ENCODE data around the gene SIM2. TPM values are rescaled to one million over a fixed set of nuclear protein-coding genes. Genes with fewer than 3 reads are reported as not detected.
A peak's percentile ranks its signal among the peaks of the same experiment; 100 is the strongest.

Gene SIM2
- total RNA-seq, 1 experiment from 2014 or later: not detected

- H2BK5ac ChIP-seq (ENCODE audit: insufficient read length, low read length): no peak overlapping the region
- H3K23me2 ChIP-seq (ENCODE audit: insufficient read length, low read depth, low read length, poor library complexity, severe bottlenecking): peaks cover 10% of the 10 kb centered on the region
- Mint-ChIP-seq H3K27me3 (ENCODE audit: low read depth) (peaks cover 100% of the 10 kb centered on the region), H3K4me3 (peak overlapping the region; percentile 47 to 80), H3K27ac (no peak overlapping the region; a peak in 1 of 7 replicates), H3K9me3 (peaks cover 4% of the 10 kb centered on the region in 2 experiments; a peak in 3 of 5 replicates), H3K36me3 (ENCODE audit: insufficient read depth in 1 of 3, low read depth in 3 of 3) (peaks cover 0 to 4% (median 1%) of the 10 kb centered on the region in 3 experiments; a peak in 3 of 7 replicates), H3K4me1 (peaks cover 33 to 37% of the 10 kb centered on the region in 2 experiments)
- H3T11ph ChIP-seq (ENCODE audit: low read length): no peak overlapping the region
- no peak for DNase-seq
- no peak overlapping the region for H2BK20ac ChIP-seq (ENCODE audit: low read depth, low read length, poor library complexity, severe bottlenecking)
- H2BK12ac ChIP-seq (ENCODE audit: insufficient read length, low read depth, low read length): no peak overlapping the region
- H3K27ac ChIP-seq (ENCODE audit: insufficient read length, low read depth, low read length): no peak overlapping the region
- H2BK120ac ChIP-seq (ENCODE audit: low read depth, low read length, poor library complexity, severe bottlenecking): no peak overlapping the region
- no peaks in the 10 kb centered on the region for H3K79me2 ChIP-seq (ENCODE audit: insufficient read depth, low read length)
- H4K20me1 ChIP-seq (ENCODE audit: control insufficient read depth, insufficient read depth, insufficient read length): peaks cover 2% of the 10 kb centered on the region
- H4K5ac ChIP-seq (ENCODE audit: insufficient read length, low read depth, low read length): no peak overlapping the region
- peaks cover 44% of the 10 kb centered on the region for H3K27me3 ChIP-seq (ENCODE audit: insufficient read depth, low read length)
- H3K9ac ChIP-seq (ENCODE audit: extremely low read depth, insufficient read length, low read length): no peak overlapping the region
- no peaks in the 10 kb centered on the region for H3K9me3 ChIP-seq (ENCODE audit: control insufficient read depth, low read depth, low read length)
- H2AFZ ChIP-seq (ENCODE audit: low read length): no peak overlapping the region
- no peaks in the 10 kb centered on the region for H3K79me1 ChIP-seq (ENCODE audit: insufficient read depth, low read depth, low read length, poor library complexity, severe bottlenecking)
- 0 out of 2 replicates have a peak, but pooled peaks cover 2% of the 10 kb centered on the region for H3K4me1 ChIP-seq (ENCODE audit: insufficient read depth, low read length)
- no peak overlapping the region for H4K8ac ChIP-seq (replicated peaks; ENCODE audit: insufficient read length, low read depth, low read length)
- no peak for TF ChIP-seq CTCF (conservative IDR thresholded peaks at IDR 0.05)
- H2BK15ac ChIP-seq (ENCODE audit: low read depth, low read length): no peak overlapping the region
- WGBS (ENCODE audit: extremely low coverage, insufficient read length, low lambda C conversion rate): no CpG with 5 or more reads among the region's 13 CpGs
- H4K91ac ChIP-seq (ENCODE audit: insufficient read length, low read depth, low read length): no peak overlapping the region
- no peak overlapping the region for H2AK5ac ChIP-seq (ENCODE audit: insufficient read length, low read length)
- no peak overlapping the region for H3K23ac ChIP-seq (ENCODE audit: insufficient read length, low read depth, low read length)
- H3K14ac ChIP-seq (ENCODE audit: insufficient read depth, low read length): no peak overlapping the region
- H3K18ac ChIP-seq (ENCODE audit: insufficient read length, low read depth, low read length): no peak overlapping the region
- no peak overlapping the region for H3K4ac ChIP-seq (ENCODE audit: low read depth, low read length)
- H3K4me2 ChIP-seq (ENCODE audit: insufficient read depth, insufficient read length, low read length): peak overlapping the region; percentile 77
- no peak overlapping the region for H3K56ac ChIP-seq (ENCODE audit: insufficient read length, low read depth, low read length)
Measured at GRCh38 chr21:36710729-36711048, 11.8 kb downstream of the SIM2 start.

All from H9 (cell line).